ENCODE results near the gene TAT. TPM values are rescaled to one million over a fixed set of nuclear protein-coding genes. Genes with fewer than 3 reads are reported as not detected.
"Not testable (repeated sequence)": the region's sequence is repeated elsewhere in the genome, so short reads cannot be mapped to it uniquely, and the experiment has no call there.

The TAT gene
- total RNA-seq, 1 experiment from 2014 or later: 0.68 TPM

- not testable (repeated sequence) for DNase-seq (ENCODE audit: low spot score); H3K4me1 Mint-ChIP-seq; ATAC-seq; H3K27me3 Mint-ChIP-seq (ENCODE audit: low read depth); H3K4me3 Mint-ChIP-seq; H3K9me3 Mint-ChIP-seq; H3K36me3 Mint-ChIP-seq; H3K27ac Mint-ChIP-seq
- POLR2A ChIA-PET: interaction anchor here (0.7 kb wide), 1 partner anchor 29 kb away, joined by 3 read pairs; no protein-coding TSS in a partner anchor
- CTCF ChIA-PET: interaction anchor here (1.1 to 1.9 kb wide), 3 partner anchors 50 to 202 kb away, joined by 3 to 10 read pairs (median 5); no protein-coding TSS in a partner anchor
These were observed 38.1 kb upstream of the TAT start for GRCh38 chr16:71614956-71615355.

GRCh38 chr16:71610936-71611871 lies 34.3 kb upstream of the TAT start:
- no peaks in the 10 kb centered on the region for H3K9me3 Mint-ChIP-seq
- no peak overlapping the region for H3K27ac Mint-ChIP-seq
- DNase-seq (ENCODE audit: low spot score): peak; percentile 93
- peak overlapping the region; percentile 37; the same call in 1 of the 2 replicates for H3K4me3 Mint-ChIP-seq
- POLR2A ChIA-PET: interaction anchor here (0.6 to 1.7 kb wide), 4 partner anchors 35 to 112 kb away, joined by 3 to 8 read pairs (median 4); partner anchors contain the start of gene CHST4
- CTCF ChIA-PET: interaction anchor here (0.6 to 3.3 kb wide), 54 partner anchors 9 to 350 kb away, joined by 3 to 112 read pairs (median 8); partner anchors contain the start of genes CHST4, MARVELD3, TAT and ZNF23
- TF ChIP-seq SP1 (CRISPR knock-in tag; conservative IDR thresholded peaks at IDR 0.05) (0 out of 2 replicates have a peak, but pooled peaks have one; percentile 17), CBFB (CRISPR knock-in tag; IDR thresholded peaks at IDR 0.05; ENCODE audit: low read depth) (no peak), NFE2L1 (CRISPR knock-in tag; IDR thresholded peaks at IDR 0.05) (no peak), TEAD1 (CRISPR knock-in tag; IDR thresholded peaks at IDR 0.05) (peak; percentile 44; the same call in 1 of the 2 replicates), ETV6 (CRISPR knock-in tag; IDR thresholded peaks at IDR 0.05) (no peak), GABPB1 (CRISPR knock-in tag; IDR thresholded peaks at IDR 0.05) (peak; percentile 82), ZNF423 (CRISPR knock-in tag; IDR thresholded peaks at IDR 0.05) (peak; percentile 63), TCF7 (CRISPR knock-in tag; IDR thresholded peaks at IDR 0.05; ENCODE audit: low read depth) (no peak), ZNF263 (CRISPR knock-in tag; IDR thresholded peaks at IDR 0.05; ENCODE audit: low read depth) (no peak)
- TF ChIP-seq, protein P1, sequence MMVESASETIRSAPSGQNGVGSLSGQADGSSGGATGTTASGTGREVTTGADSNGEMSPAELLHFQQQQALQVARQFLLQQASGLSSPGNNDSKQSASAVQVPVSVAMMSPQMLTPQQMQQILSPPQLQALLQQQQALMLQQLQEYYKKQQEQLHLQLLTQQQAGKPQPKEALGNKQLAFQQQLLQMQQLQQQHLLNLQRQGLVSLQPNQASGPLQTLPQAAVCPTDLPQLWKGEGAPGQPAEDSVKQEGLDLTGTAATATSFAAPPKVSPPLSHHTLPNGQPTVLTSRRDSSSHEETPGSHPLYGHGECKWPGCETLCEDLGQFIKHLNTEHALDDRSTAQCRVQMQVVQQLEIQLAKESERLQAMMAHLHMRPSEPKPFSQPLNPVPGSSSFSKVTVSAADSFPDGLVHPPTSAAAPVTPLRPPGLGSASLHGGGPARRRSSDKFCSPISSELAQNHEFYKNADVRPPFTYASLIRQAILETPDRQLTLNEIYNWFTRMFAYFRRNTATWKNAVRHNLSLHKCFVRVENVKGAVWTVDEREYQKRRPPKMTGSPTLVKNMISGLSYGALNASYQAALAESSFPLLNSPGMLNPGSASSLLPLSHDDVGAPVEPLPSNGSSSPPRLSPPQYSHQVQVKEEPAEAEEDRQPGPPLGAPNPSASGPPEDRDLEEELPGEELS (CRISPR knock-in tag; IDR thresholded peaks at IDR 0.05): no peak
- TF ChIP-seq, protein P2, sequence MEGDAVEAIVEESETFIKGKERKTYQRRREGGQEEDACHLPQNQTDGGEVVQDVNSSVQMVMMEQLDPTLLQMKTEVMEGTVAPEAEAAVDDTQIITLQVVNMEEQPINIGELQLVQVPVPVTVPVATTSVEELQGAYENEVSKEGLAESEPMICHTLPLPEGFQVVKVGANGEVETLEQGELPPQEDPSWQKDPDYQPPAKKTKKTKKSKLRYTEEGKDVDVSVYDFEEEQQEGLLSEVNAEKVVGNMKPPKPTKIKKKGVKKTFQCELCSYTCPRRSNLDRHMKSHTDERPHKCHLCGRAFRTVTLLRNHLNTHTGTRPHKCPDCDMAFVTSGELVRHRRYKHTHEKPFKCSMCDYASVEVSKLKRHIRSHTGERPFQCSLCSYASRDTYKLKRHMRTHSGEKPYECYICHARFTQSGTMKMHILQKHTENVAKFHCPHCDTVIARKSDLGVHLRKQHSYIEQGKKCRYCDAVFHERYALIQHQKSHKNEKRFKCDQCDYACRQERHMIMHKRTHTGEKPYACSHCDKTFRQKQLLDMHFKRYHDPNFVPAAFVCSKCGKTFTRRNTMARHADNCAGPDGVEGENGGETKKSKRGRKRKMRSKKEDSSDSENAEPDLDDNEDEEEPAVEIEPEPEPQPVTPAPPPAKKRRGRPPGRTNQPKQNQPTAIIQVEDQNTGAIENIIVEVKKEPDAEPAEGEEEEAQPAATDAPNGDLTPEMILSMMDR (IDR thresholded peaks at IDR 0.05): peak; percentile 93
- no peaks in the 10 kb centered on the region for H3K36me3 Mint-ChIP-seq
- H3K4me1 Mint-ChIP-seq: peaks cover 3% of the 10 kb centered on the region; the same call in 1 of the 2 replicates
- ATAC-seq: peak; percentile 95
- H3K27me3 Mint-ChIP-seq (ENCODE audit: low read depth): no peaks in the 10 kb centered on the region; the same call in 1 of the 2 replicates

DNA sequence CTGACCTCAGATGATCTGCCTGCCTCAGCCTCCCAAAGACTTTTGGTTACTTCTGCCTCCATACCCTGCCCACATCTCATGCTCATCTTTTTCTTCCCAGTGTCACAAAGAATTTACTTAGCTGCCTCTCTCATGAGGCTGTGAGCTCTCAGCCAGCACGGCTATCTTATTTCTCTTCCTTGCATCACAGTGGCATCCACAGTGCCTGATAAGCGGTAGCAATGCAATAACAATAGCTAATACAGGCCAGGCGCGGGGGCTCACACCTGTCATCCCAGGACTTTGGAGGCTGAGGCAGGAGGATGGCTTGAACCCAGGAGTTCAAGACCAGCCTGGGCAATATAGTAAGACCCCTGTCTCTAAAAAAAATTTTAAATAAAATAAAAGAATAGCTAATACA lies 33.6 kb upstream of the TAT start:
- TF ChIP-seq GTF2I (CRISPR knock-in tag; conservative IDR thresholded peaks at IDR 0.05) (0 out of 2 replicates have a peak, but pooled peaks have one; percentile 7), E2F4 (CRISPR knock-in tag; IDR thresholded peaks at IDR 0.05; ENCODE audit: borderline replicate concordance, low read depth) (no peak)
- ChIA-PET POLR2A (interaction anchor here (1.1 to 1.7 kb wide), 3 partner anchors 46 to 113 kb away, joined by 3 to 8 read pairs (median 4); partner anchors contain the start of gene CHST4), CTCF (interaction anchor here (0.6 to 3.3 kb wide), 43 partner anchors 9 to 351 kb away, joined by 3 to 112 read pairs (median 9); partner anchors contain the start of genes CHST4, MARVELD3, TAT and ZNF23)
- Mint-ChIP-seq H3K4me3 (no peak overlapping the region), H3K36me3 (no peaks in the 10 kb centered on the region), H3K27me3 (ENCODE audit: low read depth) (no peaks in the 10 kb centered on the region; the same call in 1 of the 2 replicates), H3K9me3 (no peaks in the 10 kb centered on the region), H3K27ac (no peak overlapping the region), H3K4me1 (peaks cover 3% of the 10 kb centered on the region; the same call in 1 of the 2 replicates)
- DNase-seq (ENCODE audit: low spot score) (no peak), ATAC-seq (no peak)
